AG08396 (cell line): ENCODE results near the gene LRMDA.

Experiments used
- DNase-seq: peaks from one replicate; pipeline ENCODE4 v3.0.0; 2012; ENCODE audit warnings: low spot score, mixed read lengths

The LRMDA gene

DNA sequence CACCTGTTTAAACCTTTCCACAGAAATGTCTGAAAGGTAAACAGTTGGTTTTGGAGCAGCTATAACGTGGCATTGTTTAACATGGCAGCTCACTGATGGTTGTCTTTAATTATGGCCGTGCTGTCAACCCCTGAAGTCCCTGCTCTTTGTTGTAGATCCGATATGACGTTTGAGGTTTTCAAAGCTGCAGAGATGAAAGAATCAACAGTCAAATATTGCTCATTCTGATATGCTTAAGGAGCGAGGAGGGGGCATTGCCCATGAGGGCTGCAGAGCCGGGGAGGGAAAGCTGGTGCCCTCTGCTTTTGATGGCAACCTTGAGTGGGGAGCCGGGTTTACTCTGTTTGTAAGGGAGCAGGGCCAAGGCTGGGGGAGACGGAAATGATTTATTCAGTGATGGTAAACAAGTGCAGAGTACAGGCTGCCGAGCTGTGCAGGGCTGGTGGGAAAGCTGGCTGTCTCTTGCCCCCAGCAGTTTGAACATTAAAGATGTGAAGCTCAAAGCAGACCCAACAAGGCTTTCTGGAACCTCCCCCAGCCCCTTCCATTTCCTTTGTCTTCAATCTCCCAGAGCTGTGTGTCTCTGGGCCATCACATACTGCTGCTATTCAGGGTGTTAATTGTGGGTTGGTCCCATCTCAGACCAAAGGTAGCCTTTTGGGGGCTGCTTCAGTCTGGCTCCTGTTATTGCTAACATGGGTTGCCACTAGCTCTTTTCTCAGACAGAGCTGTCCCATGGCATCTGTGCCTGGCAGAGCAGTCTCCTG, 345.5 kb downstream of the LRMDA start:
- DNase-seq, result no peak

- no peak for DNase-seq
Measured at GRCh38 chr10:75778665-75779064, 347.2 kb downstream of the LRMDA start.

- DNase-seq, result no peak
Measured at GRCh38 chr10:75779276-75779675, 347.9 kb downstream of the LRMDA start.

GRCh38 chr10:75782463-75783248, 351.2 kb downstream of the LRMDA start:
- no peak for DNase-seq

GRCh38 chr10:75788394-75789205, 357.2 kb downstream of the LRMDA start:
- peak; percentile 18 for DNase-seq

GRCh38 chr10:75793848-75794247, 362.4 kb downstream of the LRMDA start:
- DNase-seq, result no peak

- DNase-seq, result no peak
Measured at GRCh38 chr10:75801121-75801520, 369.7 kb downstream of the LRMDA start.

DNA sequence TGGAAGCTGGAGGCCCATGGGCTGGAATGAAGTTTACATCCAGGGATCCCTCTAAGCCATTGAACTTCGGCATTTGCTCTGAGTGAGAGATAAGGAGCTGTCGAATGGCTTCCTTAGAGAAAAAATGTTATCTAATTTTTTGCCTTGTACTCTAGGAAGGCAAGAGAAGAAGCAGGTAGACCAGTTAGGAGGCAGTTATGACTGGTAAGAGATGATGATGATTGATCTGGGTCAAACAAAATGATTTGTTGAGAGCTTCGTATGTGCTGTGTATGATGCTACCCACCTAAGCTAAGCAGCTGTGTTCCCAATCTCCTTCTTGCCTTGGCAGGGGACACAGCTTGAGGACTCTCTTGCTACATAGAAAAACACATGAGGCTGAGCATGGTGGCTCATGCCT, 370.2 kb downstream of the LRMDA start:
- no peak for DNase-seq

DNA sequence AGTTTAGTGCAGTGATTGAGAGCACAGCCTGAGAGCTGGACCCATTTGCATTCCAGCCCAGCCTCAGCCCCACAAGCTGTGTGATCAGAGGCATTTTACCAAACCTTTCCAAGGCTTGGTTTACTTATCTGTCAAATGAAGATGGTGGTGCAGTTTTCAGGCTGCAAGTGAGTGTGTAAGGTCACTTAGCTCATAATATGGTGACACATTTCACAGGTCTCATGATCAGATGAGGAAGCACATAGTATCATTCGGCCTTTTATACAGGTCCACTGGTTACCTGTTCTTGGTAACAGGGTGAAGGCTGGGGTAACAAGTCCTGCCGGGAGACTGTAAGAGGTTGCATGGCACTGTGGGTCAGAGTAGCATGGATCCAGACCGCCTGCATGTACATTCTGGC, 371.7 kb downstream of the LRMDA start:
- DNase-seq, result no peak

GRCh38 chr10:75803816-75804552, 372.6 kb downstream of the LRMDA start:
- no peak for DNase-seq

DNA sequence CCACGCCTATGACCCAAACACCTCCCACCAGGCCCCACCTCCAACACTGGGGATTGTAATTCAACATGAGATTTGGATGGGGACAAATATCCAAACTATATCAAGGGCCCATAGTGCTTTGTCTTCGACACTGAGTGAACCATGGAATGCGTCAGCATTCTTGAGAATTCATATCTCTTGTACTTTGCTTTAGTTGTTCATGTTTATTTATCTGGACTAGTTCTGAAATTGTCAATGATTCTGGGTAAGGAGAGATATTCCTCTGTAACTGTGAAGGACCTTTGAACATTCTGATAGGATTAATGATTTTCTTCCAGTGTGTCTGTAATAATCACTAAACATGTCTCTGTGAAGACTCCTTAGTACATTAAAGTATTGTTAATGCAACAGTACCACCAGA, 374.8 kb downstream of the LRMDA start:
- DNase-seq, result no peak

DNA sequence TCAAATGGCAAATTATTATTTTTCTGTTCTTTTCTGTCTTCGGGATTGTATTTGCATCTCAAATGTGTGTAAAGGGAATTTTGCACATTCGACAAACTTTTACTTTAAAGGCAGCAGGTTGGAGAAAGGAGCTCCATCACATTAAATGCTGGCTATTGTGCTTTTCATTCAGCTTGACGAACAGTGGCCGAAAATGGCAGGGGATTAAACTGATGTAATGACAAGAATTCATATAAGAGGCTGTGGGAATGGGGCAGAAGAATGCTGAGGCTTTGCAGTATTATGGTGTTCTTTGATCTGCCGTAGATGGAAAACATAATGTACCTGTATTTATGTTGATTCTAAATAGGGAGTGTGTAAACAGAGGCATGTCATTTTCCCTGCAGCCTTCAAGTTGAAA, 376.0 kb downstream of the LRMDA start:
- DNase-seq, result no peak

DNA sequence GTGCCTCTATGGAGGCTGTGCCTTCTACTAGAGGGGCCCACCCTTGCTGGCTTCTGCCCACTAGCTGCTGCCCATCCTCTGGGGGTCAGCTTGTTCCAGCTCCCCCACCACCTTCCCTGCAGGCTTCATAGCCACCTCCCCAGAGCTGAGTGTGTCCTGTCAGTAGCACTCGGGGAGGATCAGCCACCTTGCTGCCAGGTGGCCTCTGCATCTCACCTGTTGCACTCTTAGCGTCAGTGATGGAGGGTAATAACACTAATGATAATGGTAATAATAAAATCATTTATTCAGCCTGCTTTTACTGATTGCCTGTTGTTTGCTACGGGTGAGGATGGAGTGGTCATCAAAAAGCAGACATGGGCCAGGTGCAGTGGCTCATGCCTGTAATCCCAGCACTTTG, 377.6 kb downstream of the LRMDA start:
- no peak for DNase-seq

GRCh38 chr10:75814014-75814413, 382.6 kb downstream of the LRMDA start:
- DNase-seq, result no peak

- DNase-seq, result no peak
Measured at GRCh38 chr10:75815066-75815465, 383.6 kb downstream of the LRMDA start.

GRCh38 chr10:75817198-75817597, 385.8 kb downstream of the LRMDA start:
- DNase-seq, result no peak

DNA sequence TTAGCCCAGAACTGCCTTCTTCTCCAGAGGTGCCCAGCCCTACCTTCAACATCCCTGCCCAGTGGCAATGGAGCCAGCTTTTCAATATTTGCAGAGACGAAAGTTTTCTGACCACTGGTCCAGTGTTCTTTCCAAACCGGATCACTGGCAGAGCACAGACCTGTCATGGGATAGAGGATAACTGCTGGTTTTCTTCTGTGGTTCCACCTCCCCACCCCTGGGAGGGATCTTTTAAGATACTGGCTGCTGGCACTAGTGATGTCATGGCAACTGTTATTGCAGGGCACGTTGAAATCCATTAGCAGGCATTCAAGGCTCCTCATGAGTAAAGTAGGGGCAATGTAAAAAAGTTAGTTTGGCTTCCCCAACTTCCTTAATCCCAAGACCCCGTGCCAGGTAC, 387.1 kb downstream of the LRMDA start:
- no peak for DNase-seq

DNA sequence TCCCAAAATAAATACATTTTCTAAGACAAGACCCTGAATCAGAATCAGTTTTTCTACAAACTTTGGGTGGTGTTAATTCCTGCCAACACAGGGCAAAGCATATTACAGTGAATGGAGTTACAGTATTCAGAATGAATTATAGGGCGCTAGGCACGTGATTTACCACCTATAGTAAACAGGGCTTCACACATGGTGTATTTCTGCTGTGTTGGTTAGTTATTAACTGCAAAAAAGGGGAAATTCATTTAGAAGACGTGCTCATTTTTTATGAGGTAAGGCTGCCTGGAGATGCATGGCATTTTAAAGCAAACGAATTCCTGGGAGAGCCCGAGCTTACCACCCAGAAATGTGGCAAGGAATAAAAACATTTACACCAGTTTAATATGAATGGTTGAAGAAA, 393.8 kb downstream of the LRMDA start:
- no peak for DNase-seq

DNA sequence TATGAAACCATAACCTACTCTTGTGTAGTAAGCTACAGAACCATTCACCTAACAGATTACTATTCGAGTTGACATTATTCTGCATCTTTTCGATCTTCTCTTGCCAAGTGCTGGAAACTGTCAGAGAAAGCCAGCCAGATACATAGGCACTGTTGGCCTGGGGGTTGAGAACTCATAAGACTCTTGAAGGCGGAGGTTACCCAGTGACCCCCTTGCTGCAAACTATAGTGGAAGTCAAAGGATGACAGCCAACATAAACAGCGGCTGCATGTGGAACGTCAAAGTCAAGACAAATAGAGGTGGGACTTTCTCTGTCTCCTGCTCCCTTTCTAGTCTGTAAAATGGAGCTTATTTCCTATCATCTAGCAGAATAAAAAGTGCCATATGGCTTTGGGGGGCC, 394.2 kb downstream of the LRMDA start:
- no peak for DNase-seq

DNA sequence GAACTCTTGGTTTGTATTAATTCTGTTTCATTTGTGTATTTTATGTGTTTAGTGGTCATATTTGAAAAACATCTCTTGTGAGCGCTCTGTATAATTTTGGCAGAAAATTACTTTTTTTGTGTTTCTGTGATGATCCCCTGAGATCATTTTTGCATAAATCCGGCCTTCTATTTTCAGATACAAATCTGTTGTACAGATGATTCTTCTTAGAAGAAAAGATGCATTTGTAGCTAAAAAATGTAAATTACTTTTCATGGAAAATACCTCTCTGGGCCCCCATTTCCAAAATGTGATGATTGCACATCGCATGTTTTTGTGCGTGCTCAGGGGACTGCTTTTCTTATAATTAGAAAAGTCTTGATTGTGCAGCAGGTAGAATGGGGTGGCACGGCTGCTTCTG, 395.4 kb downstream of the LRMDA start:
- DNase-seq, result no peak

- no peak for DNase-seq
Measured at GRCh38 chr10:75827587-75828021, 396.2 kb downstream of the LRMDA start.

GRCh38 chr10:75828413-75828812, 397.0 kb downstream of the LRMDA start:
- DNase-seq, result no peak
